Measurements from ENCODE around the gene PHACTR1. TPM values are rescaled to one million over a fixed set of nuclear protein-coding genes. Genes with fewer than 3 reads are reported as not detected.
"Not testable (repeated sequence)": the region's sequence is repeated elsewhere in the genome, so short reads cannot be mapped to it uniquely, and the experiment has no call there.

The PHACTR1 gene
- total RNA-seq, 4 donors from 2014 or later = 1.2 to 3.2 (median 1.6) TPM; not detected in 1

GRCh38 chr6:12753036-12753435 is 36.5 kb downstream of the PHACTR1 start:
- H3K9me3 ChIP-seq = no peaks in the 10 kb centered on the region
- peaks cover 32% of the 10 kb centered on the region for H3K27me3 ChIP-seq
- H3K36me3 ChIP-seq = no peaks in the 10 kb centered on the region
- no peak overlapping the region for H3K4me3 ChIP-seq
- H3K27ac ChIP-seq = no peak overlapping the region
- in situ Hi-C loops (cut with MboI; ENCODE audit: low pct_ligation_motif_present in 1 of 4, low pct_unique_long_range_greater_than_20kb in 1 of 4, low sequenced_read_pairs in 3 of 4) = no loop called here
- intact Hi-C loops (cut with DNase I; ENCODE audit: low total_unique reads) = no loop called here
- TF ChIP-seq POLR2AphosphoS5 (IDR thresholded peaks at IDR 0.05) (no peak), EP300 (IDR thresholded peaks at IDR 0.05; ENCODE audit: low read depth) (no peak), POLR2A (IDR thresholded peaks at IDR 0.05) (no peak), CTCF (IDR thresholded peaks at IDR 0.05) (no peak)
- no peaks in the 10 kb centered on the region for H3K4me1 ChIP-seq
- DNase-seq = no peak
- WGBS, 2 donors (ENCODE audit: low coverage in 1 of 2) = 78 to 80% methylated on average over 2 of the region's 2 CpGs

GRCh38 chr6:12760226-12760625 is 43.7 kb downstream of the PHACTR1 start:
- TF ChIP-seq POLR2A (IDR thresholded peaks at IDR 0.05) = no peak
- 74 to 84% methylated on average over 3 of the region's 3 CpGs for WGBS, 2 donors (ENCODE audit: low coverage in 1 of 2)
- in situ Hi-C loops (cut with MboI; ENCODE audit: low pct_ligation_motif_present in 1 of 4, low pct_unique_long_range_greater_than_20kb in 1 of 4, low sequenced_read_pairs in 3 of 4) (no loop called here), intact Hi-C loops (cut with DNase I; ENCODE audit: low total_unique reads) (no loop called here)
- H3K27me3 ChIP-seq = peaks cover 3% of the 10 kb centered on the region
- H3K36me3 ChIP-seq = no peaks in the 10 kb centered on the region
- H3K27ac ChIP-seq = no peak overlapping the region
- no peaks in the 10 kb centered on the region for H3K9me3 ChIP-seq
- no peak overlapping the region for H3K4me3 ChIP-seq
- no peaks in the 10 kb centered on the region for H3K4me1 ChIP-seq
- DNase-seq = no peak

- TF ChIP-seq POLR2AphosphoS5 (IDR thresholded peaks at IDR 0.05) (no peak), EP300 (IDR thresholded peaks at IDR 0.05; ENCODE audit: low read depth) (no peak), CTCF (IDR thresholded peaks at IDR 0.05) (no peak), POLR2A (IDR thresholded peaks at IDR 0.05) (no peak)
- H3K9me3 ChIP-seq = no peaks in the 10 kb centered on the region
- no peaks in the 10 kb centered on the region for H3K36me3 ChIP-seq
- H3K27ac ChIP-seq = no peak overlapping the region
- DNase-seq = no peak
- in situ Hi-C loops (cut with MboI; ENCODE audit: low pct_ligation_motif_present in 1 of 4, low pct_unique_long_range_greater_than_20kb in 1 of 4, low sequenced_read_pairs in 3 of 4) (no loop called here), intact Hi-C loops (cut with DNase I; ENCODE audit: low total_unique reads) (no loop called here)
- H3K4me3 ChIP-seq = no peak overlapping the region
- H3K4me1 ChIP-seq = no peaks in the 10 kb centered on the region
- WGBS, 2 donors (ENCODE audit: low coverage in 1 of 2) = 64 to 72% methylated on average over 3 of the region's 3 CpGs
- no peaks in the 10 kb centered on the region for H3K27me3 ChIP-seq
Measured at GRCh38 chr6:12760911-12761310, 44.3 kb downstream of the PHACTR1 start.

GRCh38 chr6:12761376-12762115 is 45.0 kb downstream of the PHACTR1 start:
- Histone ChIP-seq H3K4me3 (no peak overlapping the region), H3K27me3 (no peaks in the 10 kb centered on the region), H3K4me1 (no peaks in the 10 kb centered on the region), H3K27ac (no peak overlapping the region), H3K9me3 (no peaks in the 10 kb centered on the region), H3K36me3 (no peaks in the 10 kb centered on the region)
- 75 to 78% methylated on average over 4 to 9 of the region's 9 CpGs for WGBS, 2 donors (ENCODE audit: low coverage in 1 of 2)
- in situ Hi-C loops (cut with MboI; ENCODE audit: low pct_ligation_motif_present in 1 of 4, low pct_unique_long_range_greater_than_20kb in 1 of 4, low sequenced_read_pairs in 3 of 4) (no loop called here), intact Hi-C loops (cut with DNase I; ENCODE audit: low total_unique reads) (no loop called here)
- TF ChIP-seq EP300 (IDR thresholded peaks at IDR 0.05; ENCODE audit: low read depth) (no peak), POLR2A (IDR thresholded peaks at IDR 0.05) (no peak), CTCF (IDR thresholded peaks at IDR 0.05) (no peak), POLR2AphosphoS5 (IDR thresholded peaks at IDR 0.05) (no peak)
- no peak for DNase-seq

GRCh38 chr6:12762731-12763434 is 46.3 kb downstream of the PHACTR1 start:
- H3K27ac ChIP-seq; H3K4me3 ChIP-seq; H3K4me1 ChIP-seq; DNase-seq; H3K36me3 ChIP-seq; H3K27me3 ChIP-seq; intact Hi-C loops (cut with DNase I; ENCODE audit: low total_unique reads); H3K9me3 ChIP-seq; in situ Hi-C loops (cut with MboI; ENCODE audit: low pct_ligation_motif_present in 1 of 4, low pct_unique_long_range_greater_than_20kb in 1 of 4, low sequenced_read_pairs in 3 of 4): not testable (repeated sequence)
- 83 to 88% methylated on average over 6 to 12 of the region's 12 CpGs for WGBS, 2 donors (ENCODE audit: low coverage in 1 of 2)
